Adipocyte (in vitro differentiated cells): ENCODE data around the gene SIK3.

Source experiments
- DNase-seq: peaks from one replicate; pipeline ENCODE4 v3.0.0-alpha.2; 2015; ENCODE audit warnings: low read depth
- H3K27me3 ChIP-seq: replicated peaks from 2 replicates; pipeline ENCODE4 v1.7.0; 2013; ENCODE audit warnings: mild to moderate bottlenecking, low read length, moderate library complexity; ENCODE audit not compliant: control insufficient read depth, insufficient read depth
- H3K36me3 ChIP-seq: 2 replicates; pipeline ENCODE4 v1.7.0; 2013; ENCODE audit warnings: low read length, mild to moderate bottlenecking, moderate library complexity; ENCODE audit not compliant: control insufficient read depth, insufficient read depth, severe bottlenecking
- H3K4me1 ChIP-seq: 2 replicates; pipeline ENCODE4 v1.7.0; 2013; ENCODE audit warnings: mild to moderate bottlenecking, low read length, moderate library complexity; ENCODE audit not compliant: control insufficient read depth, insufficient read depth
- H3K4me3 ChIP-seq: 2 replicates; pipeline ENCODE4 v1.7.0; 2013; ENCODE audit warnings: mild to moderate bottlenecking, low read length, moderate library complexity
- H3K9ac ChIP-seq: 2 replicates; pipeline ENCODE4 v1.7.0; 2013; ENCODE audit warnings: mild to moderate bottlenecking, low read length, moderate library complexity
- H3K9me3 ChIP-seq: 2 replicates; pipeline ENCODE4 v1.7.0; 2013; ENCODE audit warnings: mild to moderate bottlenecking, low read length, moderate library complexity; ENCODE audit not compliant: control insufficient read depth

SIK3 gene

GRCh38 chr11:116857316-116857715, 240.9 kb downstream of the SIK3 start:
- H3K27me3 ChIP-seq = no peaks in the 10 kb centered on the region
- no peak overlapping the region for H3K4me3 ChIP-seq
- peak; percentile 24 for DNase-seq
- H3K9me3 ChIP-seq = no peaks in the 10 kb centered on the region
- peaks cover 41% of the 10 kb centered on the region for H3K4me1 ChIP-seq
- peaks cover 46% of the 10 kb centered on the region for H3K36me3 ChIP-seq
- H3K9ac ChIP-seq = no peak overlapping the region

DNA sequence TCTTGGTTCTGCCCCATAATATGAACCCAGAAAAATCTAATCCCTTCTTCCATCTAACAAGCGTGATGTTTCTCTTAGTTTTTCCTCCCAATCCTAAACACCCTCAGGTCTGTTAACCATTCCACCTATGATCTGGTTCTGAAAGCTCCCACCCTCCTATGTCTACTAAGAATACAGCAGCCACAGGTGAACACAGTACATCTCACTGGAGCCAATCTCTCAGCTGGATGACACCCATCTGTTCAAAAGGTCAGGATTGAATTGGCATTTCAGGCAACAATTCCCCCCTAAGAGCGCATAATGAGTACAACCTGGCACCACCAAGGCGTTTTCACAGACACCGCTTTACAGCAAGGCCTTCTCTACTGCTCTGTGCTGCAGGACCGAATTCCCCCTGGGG, 241.8 kb downstream of the SIK3 start:
- Histone ChIP-seq H3K36me3 (peaks cover 37% of the 10 kb centered on the region), H3K4me3 (no peak overlapping the region), H3K9ac (no peak overlapping the region), H3K4me1 (peaks cover 45% of the 10 kb centered on the region), H3K9me3 (no peaks in the 10 kb centered on the region), H3K27me3 (no peaks in the 10 kb centered on the region)
- DNase-seq = no peak

- Histone ChIP-seq H3K4me1 (peaks cover 45% of the 10 kb centered on the region), H3K4me3 (no peak overlapping the region), H3K9me3 (no peaks in the 10 kb centered on the region), H3K9ac (no peak overlapping the region), H3K36me3 (peaks cover 27% of the 10 kb centered on the region), H3K27me3 (no peaks in the 10 kb centered on the region)
- no peak for DNase-seq
Measured at GRCh38 chr11:116855413-116855812, 242.8 kb downstream of the SIK3 start.

DNA sequence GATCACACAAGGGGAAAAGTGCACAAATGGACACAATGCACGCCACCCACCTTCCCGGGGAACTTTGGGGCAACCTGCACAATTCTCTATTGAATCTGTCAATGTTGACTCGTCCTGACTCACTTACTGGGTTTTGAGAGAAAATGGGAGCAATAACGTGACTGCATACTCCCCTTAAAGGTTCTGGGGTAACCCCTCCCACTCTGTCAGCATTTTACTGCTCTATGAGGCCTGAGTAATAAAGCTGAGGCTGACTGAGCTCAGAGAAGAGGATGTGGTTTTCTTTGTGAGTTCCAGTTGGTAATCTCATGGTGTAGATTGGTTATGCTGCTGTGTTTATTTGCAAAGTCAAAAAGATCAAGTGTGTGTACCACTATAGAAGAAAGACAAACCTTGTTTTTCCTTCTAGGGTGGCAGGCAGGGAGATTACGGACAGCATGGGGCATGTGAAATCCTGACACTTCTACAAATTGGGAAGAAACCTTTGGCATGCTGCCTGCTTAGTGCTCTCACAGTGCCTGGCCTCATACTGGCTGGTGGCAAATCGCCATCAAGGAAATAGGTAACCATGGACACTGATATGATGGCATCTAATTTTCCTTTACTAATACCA, 244.7 kb downstream of the SIK3 start:
- Histone ChIP-seq H3K9ac (no peak overlapping the region), H3K9me3 (no peaks in the 10 kb centered on the region), H3K4me3 (no peak overlapping the region), H3K4me1 (peaks cover 45% of the 10 kb centered on the region), H3K27me3 (no peaks in the 10 kb centered on the region), H3K36me3 (peaks cover 17% of the 10 kb centered on the region)
- peak; percentile 52 for DNase-seq

DNA sequence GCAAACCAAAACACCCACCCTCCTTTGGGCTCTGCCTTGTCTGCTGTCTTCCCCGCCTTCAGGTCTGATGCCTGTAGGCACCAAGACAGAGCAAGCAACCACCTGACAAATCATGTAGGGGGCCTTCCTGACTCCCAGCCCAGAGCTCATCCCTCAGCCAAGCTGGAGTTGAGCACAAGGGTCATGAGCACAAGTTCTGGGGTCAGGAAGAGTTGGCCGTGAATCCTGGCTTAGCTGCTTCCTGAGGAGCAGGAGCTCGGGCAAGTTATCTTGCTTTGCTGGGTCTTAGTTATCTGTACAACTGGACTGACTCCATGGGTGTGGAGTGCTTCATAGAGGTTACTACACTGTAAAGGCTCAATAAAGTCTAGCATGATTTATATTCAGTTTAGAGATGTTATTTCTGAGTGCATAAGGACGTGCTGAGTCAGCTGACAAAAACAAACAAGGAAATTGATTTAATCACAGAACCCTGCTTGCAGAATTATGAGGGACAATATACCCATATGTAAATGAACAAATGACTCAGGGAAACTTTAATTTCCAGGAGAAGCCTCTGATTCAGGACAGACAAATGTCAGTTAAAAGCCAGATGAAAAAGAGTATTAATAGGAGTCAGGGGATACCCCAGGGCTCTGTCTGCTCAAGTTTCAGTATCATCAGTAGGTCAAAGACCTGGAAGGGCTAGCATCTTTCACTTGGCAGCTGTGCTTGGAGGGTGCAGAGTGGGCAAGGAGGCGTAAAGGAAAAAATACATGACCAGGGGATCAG, 245.8 kb downstream of the SIK3 start:
- DNase-seq = peak; percentile 19
- no peak overlapping the region for H3K9ac ChIP-seq
- H3K9me3 ChIP-seq = no peaks in the 10 kb centered on the region
- H3K36me3 ChIP-seq = peaks cover 13% of the 10 kb centered on the region
- no peak overlapping the region for H3K4me3 ChIP-seq
- no peaks in the 10 kb centered on the region for H3K27me3 ChIP-seq
- peaks cover 38% of the 10 kb centered on the region for H3K4me1 ChIP-seq

DNA sequence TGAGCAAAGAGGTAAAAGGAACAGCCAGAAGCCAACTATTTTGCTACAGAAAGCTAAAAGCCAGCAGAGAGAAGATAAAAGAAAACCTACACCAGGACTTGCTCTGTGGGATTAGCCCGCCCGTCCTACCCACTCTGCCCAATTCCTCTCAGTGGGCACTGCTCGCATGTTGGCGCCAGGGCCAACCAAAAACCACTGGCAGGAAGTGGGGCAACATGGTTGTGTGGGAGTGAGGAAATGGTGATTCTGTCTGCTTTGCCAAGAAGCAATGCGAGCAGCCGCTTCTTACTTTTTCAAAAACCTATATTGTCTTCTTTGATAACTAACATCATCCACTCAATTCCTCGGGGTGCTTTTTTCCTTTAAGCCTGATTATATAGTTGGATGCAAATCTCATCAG, 246.6 kb downstream of the SIK3 start:
- Histone ChIP-seq H3K27me3 (no peaks in the 10 kb centered on the region), H3K4me1 (peaks cover 30% of the 10 kb centered on the region), H3K36me3 (peaks cover 21% of the 10 kb centered on the region), H3K4me3 (no peak overlapping the region), H3K9ac (no peak overlapping the region), H3K9me3 (no peaks in the 10 kb centered on the region)
- no peak for DNase-seq

DNA sequence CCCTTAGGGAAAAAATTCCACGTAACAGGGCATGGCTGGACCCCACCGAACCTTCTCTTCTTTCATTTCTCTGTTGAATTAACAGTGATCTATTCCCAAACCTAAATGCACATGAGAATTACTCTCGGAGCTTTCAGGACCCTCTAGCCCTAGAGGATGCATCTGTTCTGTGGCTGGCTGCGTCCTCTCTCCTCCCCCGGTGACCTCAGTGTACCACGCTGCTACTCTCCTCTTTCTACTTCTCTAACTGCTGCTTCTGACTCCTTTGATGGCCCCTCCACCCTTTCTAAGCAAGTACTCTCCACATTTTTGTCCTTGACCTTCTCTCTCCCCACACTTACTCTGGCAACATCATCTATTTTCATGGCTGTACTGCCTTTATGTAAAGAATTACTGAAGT, 248.7 kb downstream of the SIK3 start:
- peaks cover 42% of the 10 kb centered on the region for H3K36me3 ChIP-seq
- DNase-seq = no peak

DNA sequence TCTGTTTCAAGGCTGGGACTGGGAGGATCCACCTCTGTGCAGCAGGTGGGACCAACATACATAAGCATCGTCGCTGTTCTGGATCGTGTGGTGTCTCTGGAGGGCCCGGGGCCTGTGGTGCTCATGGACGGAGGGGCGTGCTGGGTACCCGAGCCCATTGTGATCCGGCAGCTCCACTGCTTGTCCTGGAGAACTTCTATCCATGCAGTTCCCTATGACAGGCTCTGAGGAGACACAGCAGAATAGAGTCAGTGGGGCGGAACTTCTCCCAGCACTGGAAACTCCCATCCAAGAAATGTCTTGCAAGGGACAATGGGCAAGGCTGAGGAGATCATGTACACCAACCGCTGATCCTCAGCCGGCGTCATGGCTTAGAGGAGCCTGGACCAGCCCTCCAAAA, 249.2 kb downstream of the SIK3 start:
- H3K9me3 ChIP-seq = no peaks in the 10 kb centered on the region
- no peak for DNase-seq
- peaks cover 22% of the 10 kb centered on the region for H3K4me1 ChIP-seq
- peaks cover 42% of the 10 kb centered on the region for H3K36me3 ChIP-seq
- no peaks in the 10 kb centered on the region for H3K27me3 ChIP-seq
- H3K9ac ChIP-seq = no peak overlapping the region
- H3K4me3 ChIP-seq = no peak overlapping the region

More for the DNA sequence above, 248.7 kb downstream of the SIK3 start:
- Histone ChIP-seq H3K27me3 (no peaks in the 10 kb centered on the region), H3K4me1 (peaks cover 24% of the 10 kb centered on the region), H3K4me3 (no peak overlapping the region), H3K9ac (no peak overlapping the region), H3K9me3 (no peaks in the 10 kb centered on the region)

DNA sequence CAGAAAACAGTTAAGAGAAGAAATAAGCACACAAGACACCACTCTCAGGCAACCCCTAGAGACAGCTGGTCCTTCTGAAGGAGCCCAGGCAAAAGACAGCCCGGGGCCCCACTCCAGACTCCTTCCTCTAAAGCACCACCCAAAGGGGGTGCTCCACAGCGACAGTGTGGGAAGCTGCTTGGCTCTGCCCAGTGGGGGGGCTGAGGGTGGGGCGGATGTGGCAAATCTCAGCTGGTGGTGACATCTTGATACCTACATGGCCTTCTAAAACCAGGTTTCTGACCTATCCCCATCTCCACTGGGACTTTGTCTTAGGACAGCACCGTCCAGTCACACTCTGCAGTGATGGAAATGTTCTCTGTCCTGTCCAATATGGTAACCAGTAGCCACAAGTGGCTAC, 250.6 kb downstream of the SIK3 start:
- Histone ChIP-seq H3K36me3 (peaks cover 52% of the 10 kb centered on the region), H3K4me1 (peaks cover 7% of the 10 kb centered on the region), H3K4me3 (no peak overlapping the region), H3K27me3 (no peaks in the 10 kb centered on the region), H3K9ac (no peak overlapping the region), H3K9me3 (no peaks in the 10 kb centered on the region)
- DNase-seq = no peak

GRCh38 chr11:116844722-116845121, 253.5 kb downstream of the SIK3 start:
- peaks cover 6% of the 10 kb centered on the region for H3K4me1 ChIP-seq
- H3K9ac ChIP-seq = no peak overlapping the region
- H3K4me3 ChIP-seq = no peak overlapping the region
- peaks cover 52% of the 10 kb centered on the region for H3K36me3 ChIP-seq
- H3K9me3 ChIP-seq = no peaks in the 10 kb centered on the region
- H3K27me3 ChIP-seq = no peaks in the 10 kb centered on the region
- DNase-seq = no peak

DNA sequence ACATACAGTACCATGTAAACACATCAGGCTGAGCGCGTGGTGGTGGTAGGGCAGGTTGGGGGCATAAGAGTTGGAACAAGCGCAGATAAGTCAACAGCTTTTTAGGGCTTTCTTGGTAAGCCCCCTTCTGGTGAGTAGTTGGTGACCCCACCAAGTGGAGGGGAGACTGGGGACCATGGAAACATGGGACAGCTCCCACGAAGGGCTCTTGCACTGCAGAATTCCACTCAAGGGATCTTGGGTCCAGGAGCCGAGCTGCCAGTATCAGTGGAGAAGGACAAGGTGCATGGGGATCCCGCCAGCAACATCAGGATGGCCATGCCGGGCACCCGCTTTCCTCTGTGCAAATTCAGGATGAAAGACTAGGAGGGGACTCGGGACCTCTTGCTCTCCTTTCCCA, 254.6 kb downstream of the SIK3 start:
- Histone ChIP-seq H3K4me1 (peaks cover 8% of the 10 kb centered on the region), H3K4me3 (no peak overlapping the region), H3K27me3 (no peaks in the 10 kb centered on the region), H3K9me3 (no peaks in the 10 kb centered on the region), H3K36me3 (peaks cover 47% of the 10 kb centered on the region), H3K9ac (no peak overlapping the region)
- no peak for DNase-seq
